K562 (cell line): ENCODE data around the gene SMARCA4. TPM values are rescaled to one million over a fixed set of nuclear protein-coding genes. Genes with fewer than 3 reads are reported as not detected.

ENCODE experiments used
- ATAC-seq: fragments of 200-7000 bp; cut with Tn5 transposase; 3 replicates; pipeline ENCODE4 v1.9.1; 2020; ENCODE audit warnings: moderate library complexity
- BruUV-seq: library from RNA; stranded (reverse); fragments of 400-500 nt; replicated peaks from 2 replicates; lab custom pipeline; 2021; lab: Mats Ljungman, UMichigan
- CTCF ChIA-PET: fragments of 300-600 bp; formaldehyde crosslinking; extraction: SDS; loops from one replicate; lab custom pipeline; 2021; ENCODE audit warnings: low intra/inter-chr PET ratio; lab: Yijun Ruan, JAX
- POLR2A ChIA-PET: fragments of 300-600, 350-650 bp; sonication (Branson Sonifier 250); formaldehyde crosslinking; extraction: SDS; loops from one replicate; lab custom pipeline; 2021; ENCODE audit warnings: antibody characterized with exemption, inconsistent platforms; lab: Yijun Ruan, JAX
- DNase-seq, 4 experiments: peaks; one replicate each; pipeline versions ENCODE4 v3.0.0 to v3.0.0-alpha.2; 2011 to 2018; ENCODE audit warnings: low spot score in 3 of 4, mixed read lengths in 3 of 4; ENCODE audit errors: extremely low read depth in 1 of 4
- FAIRE-seq: peaks from 2 replicates; lab custom pipeline; 2011; peaks lifted over from hg19 to GRCh38; lab: Jason Lieb, UNC
- H2AFZ ChIP-seq: 2 replicates; pipeline ENCODE4 v1.6.0; 2011; ENCODE audit warnings: low read depth, low read length, control low read depth, inconsistent platforms
- H3K27ac ChIP-seq: fragments of 200-600 bp; 3 replicates; pipeline ENCODE4 v1.8.0; 2011; ENCODE audit warnings: low read depth, mild to moderate bottlenecking, control low read depth, inconsistent platforms, low read length, moderate library complexity, mixed read lengths; ENCODE audit errors: extremely low read depth
- H3K27me3 ChIP-seq, 2 experiments: fragments of 300-600 bp in 1 of 2; 2 replicates in 1 of 2; 3 replicates in 1 of 2; pipeline versions ENCODE4 v1.6.0 to v1.8.0; 2011; ENCODE audit warnings: inconsistent platforms in 2 of 2, low read length in 2 of 2, mild to moderate bottlenecking in 1 of 2, mixed read lengths in 1 of 2, moderate library complexity in 1 of 2; ENCODE audit not compliant: control insufficient read depth in 2 of 2, insufficient read depth in 2 of 2
- H3K36me3 ChIP-seq: fragments of 300-600 bp; 3 replicates; pipeline ENCODE4 v1.8.0; 2011; ENCODE audit warnings: mild to moderate bottlenecking, low read length, inconsistent platforms; ENCODE audit not compliant: control insufficient read depth, insufficient read depth
- H3K4me1 ChIP-seq, 2 experiments: fragments of 200-600 bp in 1 of 2; replicated peaks in 1 of 2; 2 replicates in 1 of 2; 3 replicates in 1 of 2; pipeline versions ENCODE4 v1.5.1 to v1.8.0; 2011; ENCODE audit warnings: inconsistent platforms in 2 of 2, low read length in 2 of 2, mild to moderate bottlenecking in 1 of 2, mixed read lengths in 1 of 2, moderate library complexity in 1 of 2; ENCODE audit not compliant: control insufficient read depth in 2 of 2, insufficient read depth in 2 of 2
- H3K4me2 ChIP-seq: 2 replicates; pipeline ENCODE4 v1.6.1; 2011; ENCODE audit warnings: low read length, control low read depth, inconsistent platforms, mixed read lengths; ENCODE audit not compliant: insufficient read depth
- H3K4me3 ChIP-seq: fragments of 200-600 bp; sonication (generic), shearing (Covaris generic); 2 replicates; pipeline ENCODE4 v1.5.1; 2016; ENCODE audit warnings: control low read depth, inconsistent platforms
- H3K79me2 ChIP-seq: fragments of 200-600 bp; 3 replicates; pipeline ENCODE4 v1.8.0; 2011; ENCODE audit warnings: low read length, inconsistent platforms; ENCODE audit not compliant: control insufficient read depth, insufficient read depth
- H3K9ac ChIP-seq, 2 experiments: 2 replicates each; pipeline versions ENCODE4 v1.6.0 to v1.6.1; 2011; ENCODE audit warnings: low read depth in 2 of 2, low read length in 2 of 2, control low read depth in 1 of 2, inconsistent platforms in 1 of 2, mild to moderate bottlenecking in 1 of 2, mixed read lengths in 1 of 2; ENCODE audit not compliant: insufficient read depth in 1 of 2
- H3K9me1 ChIP-seq: one replicate; pipeline ENCODE4 v1.6.0; 2011; ENCODE audit warnings: inconsistent platforms, mild to moderate bottlenecking, low read length, moderate library complexity; ENCODE audit not compliant: control insufficient read depth, insufficient read depth
- H3K9me3 ChIP-seq: replicated peaks from 2 replicates; pipeline ENCODE4 v1.5.1; 2011; ENCODE audit warnings: low read depth, low read length, inconsistent platforms; ENCODE audit not compliant: control insufficient read depth, insufficient read depth
- H4K20me1 ChIP-seq: replicated peaks from 2 replicates; pipeline ENCODE4 v1.6.1; 2011; ENCODE audit warnings: low read length, inconsistent platforms, mixed read lengths; ENCODE audit not compliant: control insufficient read depth, insufficient read depth
- BACH1 ChIP-seq: fragments of 200-800 bp; sonication (Bioruptor generic); IDR thresholded peaks from 2 replicates; pipeline ENCODE4 v1.6.1; 2016; ENCODE audit warnings: missing genetic modification characterization, missing compliant biosample characterization
- NFE2L1 ChIP-seq: fragments of 450-650 bp; IDR thresholded peaks from 2 replicates; pipeline ENCODE4 v1.6.1; 2016; ENCODE audit warnings: missing genetic modification characterization, low read depth, mild to moderate bottlenecking, missing compliant biosample characterization, moderate library complexity, borderline replicate concordance
- ZNF785 ChIP-seq: fragments of 250-450 bp; sonication (Bioruptor Pico); IDR thresholded peaks from 2 replicates; pipeline ENCODE4 v1.4.0; 2020; ENCODE audit warnings: mild to moderate bottlenecking
- WGBS: fragments of 100-300 bp; shearing (Covaris generic); methylation state at CpG from one replicate; pipeline ENCODE4 v1.1.6; 2016; ENCODE audit warnings: low coverage, mixed read lengths; ENCODE audit not compliant: insufficient coverage; ENCODE audit errors: missing lambda C conversion rate; 5-methylcytosine and 5-hydroxymethylcytosine counted together
- in situ Hi-C: fragments of 300-500 bp; cut with MboI; formaldehyde crosslinking; loops from 4 replicates; pipeline ENCODE4 v1.15.0; 2018; ENCODE audit warnings: inconsistent platforms, mixed read lengths
- intact Hi-C: fragments of 100-400 bp; cut with micrococcal nuclease; formaldehyde crosslinking; loops from 2 replicates; pipeline ENCODE4 v1.14.2; 2022
- polyA plus RNA-seq, 8 experiments: library from polyadenylated mRNA; depleted of rRNA in 4 of 8; stranded (reverse) in 5 of 8; unstranded in 3 of 8; fragments of >200 nt; fragmentation: Nextera tagmentation in 2 of 8; fragmentation: Illumina TruSeq in 1 of 8; extraction: Ambion mirVana in 2 of 8; extraction: Trizol in 1 of 8; gene quantifications; 2 replicates each; pipeline versions ENCODE4 v1.2.1 to v1.2.3, GENCODE V29; 2011 to 2014; ENCODE audit warnings: inconsistent platforms in 1 of 8, missing spikeins in 1 of 8
- total RNA-seq, 7 experiments: library from RNA; depleted of rRNA in 6 of 7; stranded (reverse); fragments of >200 nt in 6 of 7; fragmentation: Illumina TruSeq in 2 of 7; extraction: Trizol in 2 of 7; gene quantifications; 2 replicates each; pipeline versions ENCODE4 v1.2.1 to v1.2.3, GENCODE V29; 2011 to 2021; ENCODE audit warnings: low replicate concordance in 1 of 7

SMARCA4 gene
- total and polyA plus RNA-seq, 9 of the 15 experiments (the other 6 are each of a cell fraction or from before 2014, with no cell fraction given) = 19.3 to 207 (median 52.1) TPM

- no peak overlapping the region for H3K27ac ChIP-seq
- no peaks in the 10 kb centered on the region for H3K27me3 ChIP-seq
- H3K9ac ChIP-seq = peak overlapping the region in 1 of 2 experiments; percentile 56; a peak in 2 of 4 replicates
- H3K9me1 ChIP-seq = peaks cover under 1% of the 10 kb centered on the region
- H3K4me3 ChIP-seq = no peak overlapping the region
- H3K79me2 ChIP-seq = peaks cover 26% of the 10 kb centered on the region
- peaks cover 6 to 55% of the 10 kb centered on the region in 2 experiments; a peak in 4 of 5 replicates for H3K4me1 ChIP-seq
- TF ChIP-seq BACH1 (tag) = no peak
- TF ChIP-seq ZNF785 (CRISPR knock-in tag) = no peak
- TF ChIP-seq NFE2L1 (tag) = no peak
- no peaks in the 10 kb centered on the region for H3K9me3 ChIP-seq
- ChIA-PET CTCF (no interaction called here), POLR2A (interaction anchor here (0.6 to 0.8 kb wide), 2 partner anchors 11 to 18 kb away, joined by 3 read pairs; no protein-coding TSS in a partner anchor)
- BruUV-seq = no TSS peak
- DNase-seq = peak in 1 of 4 experiments; percentile 13
- no peak overlapping the region for H2AFZ ChIP-seq
- no peak for FAIRE-seq
- in situ Hi-C loops (no loop called here), intact Hi-C loops (no loop called here)
- H3K36me3 ChIP-seq = peaks cover 63% of the 10 kb centered on the region; the same call in 2 of the 3 replicates
- peaks cover 3% of the 10 kb centered on the region; the same call in 1 of the 2 replicates for H4K20me1 ChIP-seq
- WGBS = 90% methylated on average over 12 of the region's 13 CpGs
- no peak overlapping the region for H3K4me2 ChIP-seq
- no peak for ATAC-seq
These were observed 36.2 kb upstream of the SMARCA4 start for GRCh38 chr19:10924597-10924996.
